Endothelial cell of umbilical vein (primary cell): ENCODE measurements around the gene AARS2.

Experiments used
- EZH2 ChIP-seq: IDR thresholded peaks from 2 replicates; pipeline ENCODE4 v1.6.1; 2012; ENCODE audit warnings: borderline replicate concordance, low read depth, mild to moderate bottlenecking, moderate library complexity, low read length, inconsistent platforms; ENCODE audit not compliant: severe bottlenecking
- FOS ChIP-seq: IDR thresholded peaks from 2 replicates; pipeline ENCODE4 v1.6.1; 2011; ENCODE audit warnings: mild to moderate bottlenecking, low read length, moderate library complexity, borderline replicate concordance; ENCODE audit not compliant: insufficient read depth
- GATA2 ChIP-seq: IDR thresholded peaks from 2 replicates; pipeline ENCODE4 v1.7.0; 2011; ENCODE audit warnings: low read depth, mild to moderate bottlenecking, moderate library complexity, mixed read lengths, low read length; ENCODE audit not compliant: insufficient read length, insufficient read depth
- JUN ChIP-seq: IDR thresholded peaks from 2 replicates; pipeline ENCODE4 v1.6.1; 2011; ENCODE audit warnings: borderline replicate concordance, low read depth; ENCODE audit not compliant: insufficient read length, insufficient read depth
- MYC ChIP-seq: IDR thresholded peaks from one replicate; pipeline ENCODE4 v1.6.1; 2011; ENCODE audit warnings: mild to moderate bottlenecking, low read depth, low read length
- POLR2A ChIP-seq: IDR thresholded peaks from 2 replicates; pipeline ENCODE4 v1.6.1; 2012; ENCODE audit warnings: low read depth, mild to moderate bottlenecking, control low read depth, low read length
- POLR2AphosphoS5 ChIP-seq: IDR thresholded peaks from 2 replicates; pipeline ENCODE4 v1.6.1; 2012; ENCODE audit warnings: low read depth, mild to moderate bottlenecking, control low read depth, low read length, moderate library complexity; ENCODE audit not compliant: insufficient read depth
- TF ChIP-seq, protein P1 (sequence below), 2 donors: IDR thresholded peaks; 1 replicate in 1 of 2; 2 replicates in 1 of 2; pipeline ENCODE4 v1.5.1; 2011; ENCODE audit warnings: low read length in 2 of 2, mild to moderate bottlenecking in 2 of 2, moderate library complexity in 2 of 2, control low read depth in 1 of 2, inconsistent platforms in 1 of 2, low read depth in 1 of 2; ENCODE audit not compliant: insufficient read depth in 1 of 2; ENCODE audit errors: extremely low read depth in 1 of 2
- TF ChIP-seq, protein P2 (sequence below): IDR thresholded peaks from 2 replicates; pipeline ENCODE4 v1.6.1; 2011; ENCODE audit not compliant: insufficient read depth, insufficient read length

DNA sequence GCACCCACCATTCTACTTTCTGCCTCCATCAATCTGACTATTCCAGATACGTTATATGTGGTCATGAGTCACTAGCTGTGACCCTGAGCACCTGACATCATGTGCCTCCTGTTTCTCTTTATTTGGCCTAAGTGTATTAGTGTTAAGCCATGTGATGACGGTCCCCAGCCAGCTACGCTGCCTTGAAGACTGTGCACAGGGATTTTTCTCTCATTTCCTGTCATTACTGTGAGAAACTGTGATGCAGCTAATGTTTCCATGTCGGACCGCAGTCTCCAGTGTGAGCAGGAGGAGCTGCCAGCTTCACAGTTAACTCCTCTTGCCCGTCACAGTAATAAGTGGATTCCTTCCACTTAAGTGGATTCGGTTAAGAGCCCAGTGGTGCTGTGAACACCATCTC, 19.4 kb upstream of the AARS2 start:
- TF ChIP-seq, protein P1, sequence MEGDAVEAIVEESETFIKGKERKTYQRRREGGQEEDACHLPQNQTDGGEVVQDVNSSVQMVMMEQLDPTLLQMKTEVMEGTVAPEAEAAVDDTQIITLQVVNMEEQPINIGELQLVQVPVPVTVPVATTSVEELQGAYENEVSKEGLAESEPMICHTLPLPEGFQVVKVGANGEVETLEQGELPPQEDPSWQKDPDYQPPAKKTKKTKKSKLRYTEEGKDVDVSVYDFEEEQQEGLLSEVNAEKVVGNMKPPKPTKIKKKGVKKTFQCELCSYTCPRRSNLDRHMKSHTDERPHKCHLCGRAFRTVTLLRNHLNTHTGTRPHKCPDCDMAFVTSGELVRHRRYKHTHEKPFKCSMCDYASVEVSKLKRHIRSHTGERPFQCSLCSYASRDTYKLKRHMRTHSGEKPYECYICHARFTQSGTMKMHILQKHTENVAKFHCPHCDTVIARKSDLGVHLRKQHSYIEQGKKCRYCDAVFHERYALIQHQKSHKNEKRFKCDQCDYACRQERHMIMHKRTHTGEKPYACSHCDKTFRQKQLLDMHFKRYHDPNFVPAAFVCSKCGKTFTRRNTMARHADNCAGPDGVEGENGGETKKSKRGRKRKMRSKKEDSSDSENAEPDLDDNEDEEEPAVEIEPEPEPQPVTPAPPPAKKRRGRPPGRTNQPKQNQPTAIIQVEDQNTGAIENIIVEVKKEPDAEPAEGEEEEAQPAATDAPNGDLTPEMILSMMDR (IDR thresholded peaks at IDR 0.05; ENCODE audit: extremely low read depth in 1 of 2, insufficient read depth in 1 of 2, low read depth in 1 of 2, low read length in 2 of 2) = no peak
- TF ChIP-seq POLR2AphosphoS5 (no peak), POLR2A (no peak), MYC (no peak), JUN (no peak), EZH2 (no peak), GATA2 (no peak), FOS (no peak)
- TF ChIP-seq, protein P2, sequence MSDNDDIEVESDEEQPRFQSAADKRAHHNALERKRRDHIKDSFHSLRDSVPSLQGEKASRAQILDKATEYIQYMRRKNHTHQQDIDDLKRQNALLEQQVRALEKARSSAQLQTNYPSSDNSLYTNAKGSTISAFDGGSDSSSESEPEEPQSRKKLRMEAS = no peak
